ES-I3 (cell line): ENCODE results near the gene SIRT2.
"Not testable (repeated sequence)": the region's sequence is repeated elsewhere in the genome, so short reads cannot be mapped to it uniquely, and the experiment has no call there.

Experiments used
- H3K36me3 ChIP-seq: 2 replicates; pipeline ENCODE4 v1.6.1; 2013; ENCODE audit warnings: mild to moderate bottlenecking, low read length, control low read depth, moderate library complexity; ENCODE audit not compliant: insufficient read depth
- H3K4me1 ChIP-seq: 2 replicates; pipeline ENCODE4 v1.6.1; 2013; ENCODE audit warnings: mild to moderate bottlenecking, control low read depth, low read length; ENCODE audit not compliant: insufficient read depth
- H3K9ac ChIP-seq: 2 replicates; pipeline ENCODE4 v1.6.1; 2013; ENCODE audit warnings: low read depth, mild to moderate bottlenecking, low read length, moderate library complexity
- H3K9me3 ChIP-seq: 2 replicates; pipeline ENCODE4 v1.6.1; 2013; ENCODE audit warnings: mild to moderate bottlenecking, low read length, moderate library complexity; ENCODE audit not compliant: control insufficient read depth, insufficient read depth

Gene SIRT2

DNA sequence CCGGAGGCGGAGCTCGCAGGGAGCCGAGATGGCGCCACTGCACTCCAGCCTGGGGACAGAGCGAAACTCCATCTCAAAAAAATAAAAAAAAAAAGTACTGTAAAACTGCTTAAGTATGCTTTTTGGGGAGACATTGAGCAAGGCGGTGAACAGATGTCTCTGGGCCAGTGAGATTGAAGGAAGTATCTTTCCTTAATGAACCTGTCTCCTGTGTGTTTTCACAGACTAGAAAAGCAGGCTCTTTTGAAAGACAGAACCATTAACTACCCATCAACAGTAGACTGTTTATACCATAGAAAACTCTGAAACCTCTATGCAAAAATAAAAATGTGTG is 66.4 kb downstream of the SIRT2 start:
- peaks cover 26% of the 10 kb centered on the region for H3K36me3 ChIP-seq
- peaks cover 4% of the 10 kb centered on the region; the same call in 1 of the 2 replicates for H3K4me1 ChIP-seq
- H3K9ac ChIP-seq: no peak overlapping the region
- no peaks in the 10 kb centered on the region for H3K9me3 ChIP-seq

DNA sequence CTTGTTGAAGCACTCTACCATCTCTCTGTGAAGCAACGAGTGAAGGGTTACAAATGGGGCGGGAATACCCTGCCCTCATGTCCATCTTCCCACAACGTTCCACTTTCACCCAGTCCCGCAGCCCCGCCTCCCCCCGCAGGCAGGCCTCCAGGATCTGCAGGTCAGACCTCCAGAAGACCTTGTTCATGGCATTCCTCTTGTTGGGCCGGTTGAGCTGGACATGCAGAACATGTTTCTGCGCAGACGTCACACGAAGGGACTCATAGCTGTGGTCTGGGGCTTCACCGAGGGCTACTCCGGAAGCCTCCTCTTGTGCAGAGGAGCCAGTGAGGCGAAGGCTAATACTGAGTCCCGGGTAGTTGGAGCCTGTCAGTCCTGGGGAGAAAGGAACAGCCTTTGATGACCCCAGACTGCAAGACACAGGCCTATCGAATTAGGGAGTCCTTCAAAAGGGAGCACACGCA is 68.2 kb downstream of the SIRT2 start:
- H3K4me1 ChIP-seq: peaks cover 9% of the 10 kb centered on the region; the same call in 1 of the 2 replicates
- H3K9ac ChIP-seq: peak overlapping the region; percentile 70
- H3K36me3 ChIP-seq: peaks cover 10% of the 10 kb centered on the region
- H3K9me3 ChIP-seq: no peaks in the 10 kb centered on the region

DNA sequence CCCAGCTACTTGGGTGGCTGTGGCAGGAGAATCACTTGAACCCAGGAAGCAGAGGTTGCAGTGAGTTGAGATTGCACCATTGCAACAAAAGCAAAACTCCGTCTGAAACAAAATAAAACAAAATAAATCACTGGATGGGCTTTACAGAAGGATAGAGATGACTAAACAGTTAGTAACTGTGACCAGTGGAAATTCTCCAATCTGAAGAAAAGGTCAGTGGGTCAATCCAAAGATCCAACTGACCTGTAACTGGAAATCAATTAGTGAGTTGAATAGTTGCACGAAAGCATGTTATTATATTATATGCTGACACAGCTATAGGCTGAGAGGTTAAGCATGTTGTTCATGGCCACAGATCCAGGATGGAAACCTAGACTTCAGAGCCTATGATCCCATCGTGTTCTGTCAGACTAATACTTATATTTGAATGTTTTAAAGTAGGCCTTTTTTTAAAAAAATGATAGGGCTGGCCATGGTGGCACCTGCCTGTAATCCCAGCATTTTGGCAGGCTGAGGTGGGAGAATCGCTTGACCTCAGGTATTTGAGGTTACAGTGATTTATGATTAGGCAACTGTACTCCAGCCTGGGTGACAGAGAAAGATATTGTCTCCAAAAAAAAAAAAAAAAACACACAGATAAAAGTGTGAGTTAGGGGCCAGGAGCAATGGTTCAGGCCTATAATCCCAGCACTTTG is 69.2 kb downstream of the SIRT2 start:
- no peaks in the 10 kb centered on the region for H3K9me3 ChIP-seq
- H3K9ac ChIP-seq: no peak overlapping the region
- peaks cover under 1% of the 10 kb centered on the region; the same call in 1 of the 2 replicates for H3K36me3 ChIP-seq
- peaks cover 12% of the 10 kb centered on the region; the same call in 1 of the 2 replicates for H3K4me1 ChIP-seq

DNA sequence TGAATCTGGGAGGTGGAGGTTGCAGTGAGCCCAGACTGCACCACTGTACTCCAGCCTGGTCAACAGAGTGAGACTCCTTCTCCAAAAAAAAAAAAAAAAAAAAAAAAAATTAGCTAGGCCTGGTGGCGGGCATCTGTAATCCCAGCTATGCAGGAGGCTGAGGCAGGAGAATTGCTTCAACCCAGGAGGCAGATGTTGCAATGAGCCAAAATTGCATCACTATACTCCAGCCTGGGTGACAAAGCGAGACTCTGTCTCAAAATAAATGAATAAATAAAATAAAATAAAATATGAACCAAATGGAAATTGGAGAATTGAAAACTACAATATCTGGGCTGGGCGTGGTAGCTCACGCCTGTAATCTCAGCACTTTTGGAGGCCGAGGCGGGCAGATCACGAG is 70.2 kb downstream of the SIRT2 start:
- not testable (repeated sequence) for H3K36me3 ChIP-seq, H3K9ac ChIP-seq, H3K9me3 ChIP-seq
- peaks cover 19% of the 10 kb centered on the region for H3K4me1 ChIP-seq
